HG03354 (cell line): ENCODE measurements around the gene NUSAP1.
"Not testable (repeated sequence)": the region's sequence is repeated elsewhere in the genome, so short reads cannot be mapped to it uniquely, and the experiment has no call there.

Experiments
- ATAC-seq: cut with Tn5 transposase; IDR thresholded peaks from one replicate; pipeline ENCODE4 v1.9.1; 2021; ENCODE audit warnings: mild to moderate bottlenecking; ENCODE audit not compliant: unreplicated experiment, poor library complexity, severe bottlenecking

NUSAP1 gene

DNA sequence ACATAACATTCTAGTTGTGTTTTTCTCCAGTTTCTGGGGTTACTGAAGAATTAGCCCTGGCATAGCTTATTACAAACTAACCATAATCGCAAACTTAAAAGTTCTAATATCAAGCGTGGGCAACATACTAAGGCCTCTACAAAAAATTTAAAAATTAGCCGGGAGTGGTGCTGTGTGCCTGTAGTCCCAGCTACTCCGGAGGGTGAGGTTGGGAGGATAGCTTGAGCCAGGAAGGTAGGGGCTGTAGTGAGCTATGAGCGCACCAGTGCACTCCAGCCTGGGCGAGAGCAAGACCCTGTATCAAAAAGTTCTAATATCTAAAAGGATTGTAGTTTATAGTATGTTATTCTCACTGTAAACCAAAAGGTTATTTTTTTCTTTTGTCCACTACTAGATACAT is 1.4 kb upstream of the NUSAP1 start:
- ATAC-seq = no peak

DNA sequence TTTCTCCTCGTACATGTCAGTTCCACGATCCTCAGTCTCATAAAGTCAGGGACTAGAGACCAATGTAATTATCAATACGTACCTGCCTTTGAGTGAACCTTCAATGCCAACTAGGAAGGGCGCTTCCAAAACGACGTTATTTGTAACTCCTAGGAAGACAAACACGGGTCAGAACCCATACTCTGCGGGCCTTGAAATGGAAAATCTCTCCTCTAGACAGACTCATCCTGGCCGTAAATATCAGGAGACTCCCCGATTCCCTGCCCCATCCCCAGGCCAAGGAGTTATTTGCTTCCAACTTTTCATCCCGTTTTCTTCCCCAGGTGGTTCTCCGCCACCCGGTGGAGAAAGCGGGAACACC is 868 bp upstream of the NUSAP1 start:
- ATAC-seq = no peak

DNA sequence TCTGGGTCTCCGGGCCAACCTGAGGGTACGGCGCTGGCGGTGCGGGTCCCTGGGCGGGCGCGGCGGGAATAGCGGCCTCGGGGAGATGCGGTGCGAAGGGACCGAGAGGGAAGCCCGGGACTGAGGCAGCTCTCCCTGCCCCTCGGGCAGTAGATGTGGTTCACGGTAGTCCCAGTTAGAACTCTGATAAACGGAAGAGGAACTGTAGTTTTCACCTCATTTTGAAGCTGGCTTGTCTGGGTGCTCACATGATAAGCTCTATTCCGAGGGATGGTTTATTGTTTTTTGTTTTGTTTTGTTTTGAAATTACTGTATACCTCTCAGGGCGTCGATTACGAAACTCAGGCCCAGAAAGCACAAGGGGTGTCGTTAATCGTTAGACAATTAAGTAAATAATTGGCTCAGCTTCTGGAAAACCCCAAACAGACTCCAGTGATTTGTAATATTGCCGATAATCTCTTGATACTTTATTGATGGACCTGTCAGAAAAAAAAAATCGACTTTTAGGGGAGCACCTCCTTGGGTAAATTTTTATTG is 413 bp downstream of the NUSAP1 start:
- ATAC-seq = peak; percentile 35

DNA sequence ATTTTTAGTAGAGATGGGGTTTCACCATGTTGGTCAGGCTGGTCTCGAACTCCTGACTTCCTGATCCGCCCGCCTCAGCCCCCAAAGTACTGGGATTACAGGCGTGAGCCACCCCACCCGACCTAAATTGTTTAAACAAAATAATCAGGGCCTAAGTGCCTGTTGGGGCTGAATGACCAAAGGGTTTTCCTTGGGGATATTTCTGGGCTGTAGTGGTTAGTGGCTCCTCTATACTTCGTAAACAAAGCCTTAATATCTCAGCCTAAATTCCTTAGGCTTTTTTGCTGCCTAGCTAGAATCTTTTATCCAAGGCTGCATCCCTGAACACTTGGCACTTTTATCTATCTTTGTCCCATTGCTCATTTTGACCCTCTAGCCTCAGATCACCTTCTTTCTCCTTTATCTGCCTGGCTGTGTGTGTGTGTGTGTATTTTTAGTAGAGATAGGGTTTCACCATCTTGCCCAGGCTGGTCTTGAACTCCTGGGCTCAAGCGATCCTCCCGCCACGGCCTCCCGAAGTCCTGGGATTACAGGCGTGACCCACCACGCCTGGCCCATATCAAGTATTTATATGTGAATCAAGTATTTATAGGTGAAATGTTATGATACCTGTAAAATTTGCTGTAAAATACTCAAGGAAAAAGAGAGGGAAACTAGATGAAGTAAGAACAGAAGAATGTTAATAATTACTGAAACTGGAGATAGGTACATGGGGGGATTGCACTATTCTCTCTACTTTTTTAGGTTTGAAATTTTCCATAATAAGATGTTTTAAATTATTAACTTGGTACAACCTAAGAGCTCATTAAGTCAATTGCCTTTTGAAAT is 1.8 kb downstream of the NUSAP1 start:
- no peak for ATAC-seq

DNA sequence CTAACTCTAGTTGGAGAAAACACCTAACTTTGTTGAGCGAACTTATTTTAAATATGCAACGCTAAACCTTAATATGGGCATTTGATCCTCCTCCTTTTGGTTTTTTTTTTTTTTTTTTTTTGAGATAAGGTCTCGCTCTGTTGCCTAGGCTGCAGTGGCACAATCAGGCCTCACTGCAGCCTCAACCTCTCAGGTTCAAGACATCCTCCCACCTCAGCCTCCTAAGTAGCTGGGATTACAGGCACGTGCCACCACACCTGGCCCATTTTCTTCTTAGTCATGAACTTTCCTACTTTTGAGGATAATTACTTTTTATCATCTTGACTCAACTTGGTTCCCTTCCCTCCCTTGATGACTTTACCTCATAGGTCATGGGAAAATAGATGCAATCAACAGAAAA is 3.9 kb downstream of the NUSAP1 start:
- ATAC-seq = no peak

DNA sequence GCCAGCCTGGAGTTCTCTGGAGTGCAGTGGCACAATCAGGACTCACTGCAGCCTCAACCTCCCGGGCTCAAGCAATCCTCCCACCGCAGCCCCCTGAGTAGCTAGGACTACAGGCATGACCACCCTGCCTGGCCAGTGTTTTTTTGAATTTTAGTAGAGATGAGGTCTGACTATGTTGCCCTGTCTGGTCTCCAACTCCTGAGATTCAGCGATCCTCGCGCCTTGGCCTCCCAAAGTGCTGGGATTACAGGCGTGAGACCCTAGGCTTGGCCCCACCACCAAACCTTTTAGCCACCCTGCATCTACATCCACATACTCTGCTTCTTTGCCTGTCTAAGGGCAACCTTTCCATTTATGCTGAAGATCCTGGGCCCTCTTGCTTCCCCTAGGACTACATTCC is 4.4 kb downstream of the NUSAP1 start:
- no peak for ATAC-seq

DNA sequence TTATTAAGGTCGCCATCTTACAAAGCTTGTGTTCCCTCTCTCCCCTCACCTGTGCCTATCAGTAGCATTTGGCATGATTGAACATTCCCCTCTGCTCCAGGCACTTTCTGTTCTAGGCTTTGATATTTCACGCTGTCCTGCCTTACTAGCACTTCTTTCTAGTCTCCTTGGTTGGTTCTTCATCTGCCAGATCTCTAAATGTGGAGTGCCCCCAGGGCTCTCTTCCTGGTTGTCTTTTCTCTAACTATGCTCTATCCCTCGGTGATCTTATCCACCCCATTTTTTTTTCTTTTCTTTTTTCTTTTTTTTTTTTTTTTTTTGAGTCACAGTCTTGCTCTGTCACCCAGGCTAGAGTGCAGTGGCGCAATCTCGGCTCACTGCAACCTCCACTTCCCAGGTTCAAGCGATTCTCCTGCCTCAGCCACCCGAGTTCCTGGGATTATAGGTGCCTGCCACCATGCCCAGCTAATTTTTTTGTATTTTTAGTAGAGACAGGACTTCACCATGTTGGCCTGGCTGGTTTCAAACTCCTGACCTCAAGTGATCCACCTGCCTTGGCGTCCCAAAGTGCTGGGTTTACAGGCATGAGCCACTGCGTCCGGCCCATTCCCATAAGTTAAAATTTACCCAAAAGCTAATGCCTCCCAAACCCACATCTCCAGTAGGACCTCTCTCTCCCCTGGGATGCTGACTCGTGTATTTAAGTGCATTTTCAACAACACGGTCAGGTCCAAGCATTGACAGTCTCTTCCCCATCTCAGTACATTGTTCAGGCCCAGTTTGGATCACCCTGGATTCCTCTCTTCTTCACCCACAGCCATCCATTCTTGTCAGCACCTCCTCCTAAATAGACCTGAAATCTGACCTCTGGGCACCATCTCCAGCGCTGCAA is 5.2 kb downstream of the NUSAP1 start:
- ATAC-seq = no peak

DNA sequence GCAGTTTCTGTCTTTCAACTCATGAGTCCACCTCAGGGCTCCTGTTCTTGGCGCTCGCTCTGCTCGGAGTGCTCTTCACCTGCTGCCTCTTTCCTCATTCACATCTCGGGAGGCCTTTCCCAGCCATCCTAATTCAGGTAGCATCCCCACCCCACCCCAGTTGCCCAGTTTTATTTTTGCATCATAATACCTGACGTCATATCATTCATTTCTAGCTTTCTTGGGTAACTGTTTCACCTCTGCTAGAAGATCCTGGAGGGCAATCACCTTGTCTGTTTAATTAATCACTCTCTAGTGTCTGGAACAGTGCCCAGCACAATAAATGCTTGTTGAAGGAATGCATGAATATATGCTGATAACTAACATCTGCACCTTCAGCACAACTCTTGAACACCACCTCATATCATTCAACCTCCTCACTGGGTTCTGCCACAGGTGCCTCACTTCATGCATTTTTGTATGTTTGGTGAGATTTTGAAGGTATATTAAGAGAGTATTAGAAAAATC is 7.6 kb downstream of the NUSAP1 start:
- no peak for ATAC-seq

DNA sequence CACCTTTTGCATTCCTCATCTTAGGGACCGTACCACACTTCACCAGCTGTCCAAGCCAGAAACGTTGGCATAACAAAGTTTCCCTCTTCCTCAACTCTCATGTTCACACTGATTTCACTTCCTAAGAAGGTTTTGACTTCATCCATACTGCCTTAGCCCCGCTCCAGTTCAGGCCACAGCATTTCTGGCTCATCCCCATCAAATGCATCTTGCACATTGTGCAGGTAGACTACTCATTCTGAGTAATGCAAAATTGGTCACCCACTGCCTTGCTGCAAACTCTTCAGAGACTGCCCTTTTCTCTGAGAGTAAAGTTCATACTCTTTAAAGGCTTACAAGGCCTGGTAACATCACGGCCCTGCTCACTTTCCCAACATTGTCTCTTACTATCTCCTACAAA is 8.8 kb downstream of the NUSAP1 start:
- no peak for ATAC-seq

DNA sequence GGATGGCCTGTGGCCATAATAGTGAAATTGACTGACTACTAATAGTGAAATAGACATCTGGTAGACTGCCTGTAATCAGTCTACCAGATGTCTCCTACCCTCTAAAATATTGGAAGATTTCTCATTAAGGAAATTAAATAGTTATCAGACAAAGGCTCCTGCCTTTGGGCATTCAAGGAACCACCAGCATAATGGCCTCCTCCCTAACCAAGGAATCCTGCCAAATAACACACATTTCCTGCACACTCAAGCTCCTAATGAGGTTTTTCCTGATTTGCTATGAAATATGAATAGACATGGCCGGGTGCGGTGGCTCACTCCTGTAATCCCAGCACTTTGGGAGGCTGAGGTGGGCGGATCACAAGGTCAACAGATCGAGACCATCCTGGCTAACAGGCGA is 14.6 kb downstream of the NUSAP1 start:
- ATAC-seq = no peak

DNA sequence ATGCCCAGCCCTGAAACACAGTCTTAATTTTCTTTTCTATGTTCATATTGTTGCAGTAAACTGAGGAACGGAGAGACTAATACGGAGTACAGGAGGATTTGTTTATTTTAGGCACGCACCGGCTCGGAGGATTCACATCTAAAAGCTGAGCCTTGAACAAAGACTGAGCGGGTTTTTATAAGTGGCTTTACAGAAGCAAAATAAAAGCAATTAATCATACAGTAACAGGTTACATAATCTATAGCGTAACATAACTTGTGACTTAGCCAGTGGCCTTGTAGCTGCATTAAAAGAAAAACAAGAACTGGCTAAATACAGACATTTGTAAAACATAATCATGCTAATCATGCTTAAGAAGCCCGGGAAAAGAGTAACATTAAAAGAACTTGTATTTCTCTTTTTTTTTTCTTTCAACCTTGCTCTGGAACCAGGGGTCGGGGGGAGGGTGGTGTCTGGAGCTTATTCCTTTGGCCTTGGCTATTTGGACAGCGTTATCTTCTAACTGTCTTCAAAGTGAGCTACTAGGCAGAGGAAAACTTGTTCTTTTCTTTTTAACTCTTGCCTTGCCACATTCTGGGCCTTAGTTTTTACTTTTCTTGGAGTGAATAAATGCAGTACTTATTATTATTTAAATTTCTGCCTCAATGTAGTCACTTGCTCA is 17.5 kb downstream of the NUSAP1 start:
- no peak for ATAC-seq

DNA sequence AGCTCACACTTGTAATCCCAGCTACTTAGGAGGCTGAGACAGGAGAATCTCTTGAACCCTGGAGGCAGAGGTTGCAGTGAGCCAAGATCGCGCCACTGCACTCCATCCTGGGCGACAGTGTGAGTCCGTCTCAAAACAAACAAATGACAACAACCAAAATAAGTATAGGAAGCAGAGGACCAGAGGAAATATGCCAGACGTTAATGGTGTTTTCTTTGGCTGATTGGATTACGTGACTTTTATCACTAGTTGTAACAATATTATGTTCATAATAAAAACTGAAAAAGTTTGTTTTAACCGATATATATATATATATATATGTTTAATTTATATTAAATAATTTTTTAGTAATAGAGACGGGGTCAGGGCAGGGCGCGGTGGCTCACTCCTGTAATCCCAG is 21.7 kb downstream of the NUSAP1 start:
- no peak for ATAC-seq

DNA sequence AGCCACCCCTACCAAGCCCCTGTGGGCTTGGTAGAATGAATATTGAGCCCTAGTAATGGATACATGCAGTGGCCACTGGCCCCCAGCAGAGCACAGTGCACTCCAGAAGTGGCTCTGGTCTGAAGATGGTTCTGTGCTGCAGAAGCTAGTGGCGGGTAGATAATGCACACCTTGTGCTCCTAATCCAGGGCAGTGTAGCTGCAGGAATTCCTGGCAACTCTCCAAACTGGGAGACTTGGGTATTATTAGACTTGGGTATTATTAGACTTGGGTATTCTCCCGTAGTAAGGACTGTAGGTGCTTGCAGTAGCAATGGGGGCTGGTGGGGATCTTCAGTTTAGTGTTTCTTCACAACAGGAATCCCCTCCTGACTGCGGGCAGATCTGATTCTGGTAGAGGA is 34.7 kb downstream of the NUSAP1 start:
- ATAC-seq = no peak

DNA sequence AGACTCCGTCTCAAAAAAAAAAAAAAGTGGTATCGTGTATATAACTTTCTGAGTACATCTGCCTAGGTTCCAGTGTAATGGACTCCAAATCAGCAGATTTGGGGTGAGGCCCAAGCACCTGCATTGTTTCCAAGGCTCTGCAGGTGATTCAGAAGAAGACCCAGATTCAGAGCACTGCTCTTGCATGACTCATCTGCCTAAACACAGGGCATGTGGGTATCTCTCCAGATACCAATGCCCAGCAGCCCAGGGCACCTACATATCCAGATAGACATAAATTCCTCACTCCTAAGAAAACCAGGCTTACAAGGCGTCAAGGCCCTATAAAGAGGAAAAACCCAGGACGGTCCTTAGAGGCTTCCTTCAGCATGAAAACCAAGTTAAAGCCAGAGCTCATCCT is 45.3 kb downstream of the NUSAP1 start:
- no peak for ATAC-seq

DNA sequence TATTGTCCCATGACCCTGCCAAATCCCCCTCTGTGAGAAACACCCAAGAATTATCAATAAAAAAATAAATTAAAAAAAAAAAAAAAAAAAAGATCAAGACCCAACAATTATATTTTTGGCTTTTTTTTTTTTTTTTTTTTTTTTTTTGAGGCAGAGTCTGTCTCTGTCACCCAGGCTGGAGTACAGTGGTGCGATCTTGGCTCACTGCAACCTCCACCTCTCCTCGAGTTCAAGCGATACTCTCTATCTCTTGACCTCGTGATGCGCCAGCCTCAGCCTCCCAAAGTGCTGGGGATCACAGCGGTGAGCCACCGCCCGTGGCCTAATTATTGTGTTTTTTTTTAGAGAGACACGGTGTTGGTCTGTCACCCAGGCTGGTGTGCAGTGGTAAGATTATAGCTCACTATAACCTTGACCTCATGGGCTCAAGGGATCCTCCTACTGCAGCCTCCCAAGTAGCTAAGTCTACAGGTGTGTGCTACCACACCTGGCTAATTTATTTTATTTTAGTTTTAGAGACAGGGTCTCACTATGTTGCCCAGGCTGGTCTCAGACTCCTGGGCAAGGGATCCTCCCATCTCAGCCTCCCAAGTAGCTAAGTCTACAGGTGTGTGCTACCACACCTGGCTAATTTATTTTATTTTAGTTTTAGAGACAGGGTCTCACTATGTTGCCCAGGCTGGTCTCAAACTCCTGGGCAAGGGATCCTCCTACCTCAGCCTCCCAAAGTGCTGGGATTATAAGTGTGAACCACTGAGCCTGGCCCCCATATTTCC is 51.5 kb downstream of the NUSAP1 start:
- not testable (repeated sequence) for ATAC-seq

DNA sequence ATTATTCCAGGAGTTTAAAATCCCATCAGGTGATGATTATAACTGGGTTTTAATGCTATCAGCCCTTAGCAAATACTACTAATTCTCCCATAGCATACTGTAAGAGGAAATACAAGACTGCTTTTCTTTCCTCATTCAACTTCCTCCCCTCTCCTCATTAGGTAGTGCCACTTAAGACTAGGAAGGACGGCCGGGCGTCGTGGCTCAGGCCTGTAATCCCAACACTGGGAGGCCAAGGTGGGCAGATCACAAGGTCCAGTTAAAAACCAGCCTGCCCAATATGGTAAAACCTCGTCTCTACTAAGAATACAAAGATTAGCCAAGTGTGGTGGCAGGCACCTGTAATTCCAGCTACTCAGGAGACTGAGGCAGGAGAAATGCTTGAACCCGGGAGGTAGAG is 55.0 kb downstream of the NUSAP1 start:
- no peak for ATAC-seq

DNA sequence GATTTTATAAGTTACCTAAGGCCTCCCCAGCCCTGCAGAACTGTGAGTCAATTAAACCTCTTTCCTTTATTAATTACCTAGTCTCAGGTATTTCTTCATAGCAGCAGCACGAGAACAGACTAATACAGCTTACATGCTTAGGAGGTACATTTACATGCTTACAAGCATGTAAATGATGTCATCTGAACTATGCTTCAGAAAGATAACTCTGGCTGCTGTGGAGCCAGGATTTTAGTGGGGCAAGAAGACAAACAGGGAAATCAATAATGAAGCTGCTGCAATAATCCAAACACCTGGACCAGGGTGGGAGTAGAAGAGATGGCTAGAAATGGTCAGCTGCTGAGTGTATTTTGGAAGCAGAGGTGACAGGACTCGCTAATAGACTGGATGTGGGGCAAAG is 60.0 kb downstream of the NUSAP1 start:
- ATAC-seq = no peak

DNA sequence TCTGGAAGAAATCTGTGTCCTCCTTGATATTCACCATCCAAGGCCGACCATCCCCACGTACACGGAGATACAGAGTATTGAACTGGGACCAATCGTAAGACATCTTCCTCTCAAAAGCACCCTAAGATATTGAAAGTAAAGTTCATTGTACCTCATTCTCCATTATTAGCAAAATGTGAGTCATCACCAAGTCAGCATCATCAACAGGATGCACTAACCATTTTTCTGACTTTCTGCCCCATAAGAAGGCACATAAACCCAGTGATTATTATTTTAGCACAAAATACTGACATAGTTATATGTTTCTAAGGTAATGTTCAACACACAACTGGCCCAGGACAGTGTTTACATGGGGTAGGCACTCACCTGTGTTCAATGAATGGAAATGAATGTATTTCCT is 62.2 kb downstream of the NUSAP1 start:
- no peak for ATAC-seq

DNA sequence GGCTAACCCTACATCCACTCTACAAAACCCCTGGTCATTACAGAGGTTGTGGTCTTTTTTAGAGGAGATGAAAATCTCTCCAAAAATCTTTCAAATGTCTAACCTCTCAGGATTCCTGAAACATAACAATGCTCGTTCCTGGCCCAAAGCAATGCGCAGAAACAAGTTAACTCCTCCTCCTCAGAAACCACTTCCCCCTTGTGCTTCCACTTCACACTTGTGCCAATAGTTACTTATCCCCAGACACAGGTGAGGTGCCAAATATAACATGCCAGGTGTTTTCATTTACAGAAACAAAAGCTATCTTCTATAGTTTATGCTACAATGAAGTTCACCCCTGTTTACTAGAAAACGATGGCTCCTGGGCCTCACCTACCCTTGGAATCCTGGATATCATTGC is 63.4 kb downstream of the NUSAP1 start:
- no peak for ATAC-seq

DNA sequence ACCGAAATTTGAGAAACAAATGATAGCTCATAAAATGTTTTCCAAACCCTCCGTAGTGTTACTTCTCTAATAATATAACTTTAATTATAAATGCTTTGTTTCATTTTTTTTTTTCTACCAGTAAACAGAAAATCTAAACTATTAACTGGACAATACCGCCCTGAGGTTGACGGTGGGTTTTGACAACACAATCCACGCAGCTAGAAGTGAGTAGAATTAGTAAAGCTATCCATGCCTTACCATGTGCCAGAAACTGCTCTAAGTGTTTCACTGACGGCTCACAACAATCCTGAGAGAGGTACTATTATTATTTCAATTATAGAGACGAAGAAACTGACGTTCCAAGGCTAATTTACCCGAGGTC is 69.2 kb downstream of the NUSAP1 start:
- ATAC-seq = no peak
